ENCODE results near the gene STX3.

- TF ChIP-seq POLR2AphosphoS5 (IDR thresholded peaks at IDR 0.05): no peak
- no peak for TF ChIP-seq CTCF (IDR thresholded peaks at IDR 0.05)
- TF ChIP-seq EP300 (IDR thresholded peaks at IDR 0.05): no peak
- TF ChIP-seq POLR2A (IDR thresholded peaks at IDR 0.05): no peak
Measured at GRCh38 chr11:59777104-59777503, 21.9 kb downstream of the STX3 start.
